ENCODE results near the gene PNKP.

- TF ChIP-seq CTCF (IDR thresholded peaks at IDR 0.05) (no peak), POLR2A (IDR thresholded peaks at IDR 0.05) (no peak), EP300 (IDR thresholded peaks at IDR 0.05) (no peak)
Measured at GRCh38 chr19:49846408-49846807, 21.0 kb downstream of the PNKP start.
